HG02840 (cell line): ENCODE data around the gene EIF3J.
"Not testable (repeated sequence)": the region's sequence is repeated elsewhere in the genome, so short reads cannot be mapped to it uniquely, and the experiment has no call there.

Experiments used
- ATAC-seq: cut with Tn5 transposase; IDR thresholded peaks from one replicate; pipeline ENCODE4 v1.9.1; 2021; ENCODE audit warnings: mild to moderate bottlenecking, moderate library complexity, moderate number of reproducible peaks; ENCODE audit not compliant: unreplicated experiment, low FRiP score

The EIF3J gene

DNA sequence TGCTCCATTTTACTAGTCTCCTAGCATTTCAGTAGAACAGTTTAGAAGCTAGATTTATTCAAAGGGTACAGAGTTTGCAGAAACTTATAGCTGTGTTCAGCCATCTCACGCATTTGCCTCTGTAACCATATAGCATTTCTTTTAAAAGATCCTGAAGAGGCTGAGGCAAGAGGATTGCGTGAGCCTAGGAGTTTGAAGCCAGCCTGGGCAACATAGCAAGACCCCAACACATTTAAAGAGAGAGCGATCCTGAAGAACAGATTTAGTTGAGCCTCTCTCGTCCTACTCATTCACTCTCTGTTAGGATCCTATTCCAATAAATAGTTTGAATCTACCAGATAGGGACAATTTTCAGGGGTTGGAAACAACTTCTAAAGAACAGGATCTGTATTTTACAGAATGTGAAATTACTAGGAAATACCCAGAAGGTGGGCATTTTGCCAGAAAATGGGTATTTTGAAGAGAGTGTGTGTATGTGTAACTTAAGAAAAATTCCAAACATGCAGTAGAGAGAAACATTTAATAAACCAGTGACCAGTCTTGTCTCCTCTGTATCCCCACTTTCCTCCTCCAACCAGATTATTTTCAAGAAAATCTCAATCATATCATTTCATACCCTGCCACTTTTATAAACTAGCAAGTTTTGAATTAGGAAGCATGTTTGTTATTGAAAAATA lies 4.5 kb downstream of the EIF3J start:
- no peak for ATAC-seq

DNA sequence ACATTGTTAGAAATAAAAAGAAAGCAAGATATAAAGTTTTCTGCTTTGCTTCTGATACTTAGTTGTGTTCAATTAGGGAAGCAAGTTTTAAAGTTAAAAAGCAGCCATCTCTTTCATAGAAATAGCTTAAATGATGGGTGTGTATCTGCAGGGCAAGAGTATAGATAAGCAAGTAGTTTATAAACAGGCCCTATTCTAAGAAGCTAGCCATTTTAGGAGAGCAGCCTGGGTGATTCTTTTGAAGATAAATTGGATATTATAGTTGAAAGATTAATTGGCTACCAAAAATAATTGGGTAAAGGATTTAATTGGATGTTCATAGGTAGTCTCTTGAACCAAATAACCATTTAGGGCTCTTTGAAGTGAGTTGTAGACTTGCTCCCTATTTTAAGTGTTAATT lies 5.6 kb downstream of the EIF3J start:
- no peak for ATAC-seq

DNA sequence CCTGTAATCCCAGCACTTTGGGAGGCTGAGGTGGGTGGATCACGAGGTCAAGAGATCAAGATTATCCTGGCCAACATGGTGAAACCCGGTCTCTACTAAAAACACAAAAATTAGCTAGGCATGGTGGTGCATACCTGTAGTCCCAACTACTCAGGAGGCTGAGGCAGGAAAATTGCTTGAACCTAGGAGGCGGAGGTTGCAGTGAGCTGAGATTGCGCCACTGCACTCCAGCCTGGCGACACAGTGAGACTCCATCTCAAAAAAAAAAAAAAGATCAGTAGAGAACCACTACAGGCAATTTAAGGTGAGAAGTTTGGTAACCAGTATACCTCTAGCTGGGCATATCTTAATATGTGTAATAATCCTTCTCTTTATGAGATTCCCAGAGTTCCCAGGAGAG lies 7.8 kb downstream of the EIF3J start:
- ATAC-seq: not testable (repeated sequence)

DNA sequence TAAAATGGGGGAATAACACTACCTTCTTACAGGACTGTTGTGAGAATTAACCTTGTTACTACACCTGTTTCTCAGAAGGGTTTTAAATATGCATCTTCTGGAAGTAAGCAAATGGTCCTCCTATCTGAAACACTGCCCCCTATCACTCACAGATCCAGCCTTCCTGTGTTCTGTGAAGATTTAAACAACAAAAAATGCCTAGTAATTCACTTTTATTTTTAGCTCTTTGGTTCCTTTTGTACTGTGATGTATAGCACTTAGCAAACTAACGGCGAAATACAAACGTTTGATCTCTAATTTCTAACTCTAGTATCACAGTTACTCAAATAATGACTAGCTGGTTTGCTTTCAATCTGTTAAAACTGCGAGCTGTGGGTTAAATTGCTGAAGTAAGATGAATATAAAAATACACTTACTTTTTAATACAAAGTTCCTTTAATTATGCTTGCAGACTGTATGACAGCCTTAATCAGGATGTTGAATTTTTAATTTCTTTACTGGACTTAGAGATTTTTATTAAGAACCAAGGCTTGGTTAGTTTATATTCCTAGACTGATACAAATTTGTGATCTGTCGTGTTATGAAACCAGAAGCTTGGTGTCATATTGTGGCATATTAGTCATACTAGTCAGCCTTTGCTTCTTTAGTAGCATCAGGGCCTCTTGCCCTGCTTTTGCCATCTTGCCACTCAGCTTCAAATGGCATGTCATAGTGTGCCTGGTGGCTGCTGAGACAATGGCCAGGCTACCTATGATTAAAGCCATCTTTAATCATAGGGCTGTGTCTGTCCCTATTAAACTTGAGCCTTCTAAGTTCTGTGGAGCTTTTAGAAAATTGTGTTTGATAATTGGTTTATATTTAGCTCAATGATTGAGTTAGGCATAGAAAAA lies 9.2 kb downstream of the EIF3J start:
- no peak for ATAC-seq

DNA sequence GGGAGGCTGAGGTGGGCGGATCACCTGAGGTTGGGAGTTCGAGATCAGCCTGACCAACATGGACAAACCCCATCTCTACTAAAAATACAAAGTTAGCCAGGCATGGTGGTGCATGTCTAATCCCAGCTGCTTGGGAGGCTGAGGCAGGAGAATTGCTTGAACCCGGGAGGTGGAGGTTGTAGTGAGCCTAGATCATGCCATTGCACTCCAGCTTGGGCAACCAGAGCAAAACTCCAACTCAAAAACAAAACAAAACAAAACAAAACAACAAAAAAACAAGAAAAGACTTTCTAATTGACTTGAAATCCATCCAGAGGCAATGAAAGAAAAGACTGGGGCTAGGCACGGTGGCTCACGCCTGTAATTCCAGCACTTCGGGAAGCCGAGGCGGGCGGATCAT lies 12.2 kb downstream of the EIF3J start:
- not testable (repeated sequence) for ATAC-seq

DNA sequence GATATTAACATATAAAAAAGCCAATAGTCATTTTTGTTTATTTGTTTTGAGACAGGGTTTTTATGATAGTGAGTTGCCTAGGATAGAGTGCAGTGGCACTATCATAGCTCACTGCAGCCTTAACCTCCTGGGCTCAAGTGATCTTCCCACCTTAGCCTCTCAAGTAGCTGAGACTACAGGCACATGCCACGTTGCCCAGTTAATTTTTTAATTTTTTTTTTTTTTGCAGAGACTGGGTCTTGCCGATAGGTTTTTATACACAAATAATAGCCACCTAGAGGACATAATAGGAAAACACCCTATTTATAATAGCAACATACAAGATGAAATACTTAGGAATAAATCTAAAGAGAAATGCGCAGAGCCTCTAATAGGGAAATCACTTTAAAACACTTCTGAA lies 13.3 kb downstream of the EIF3J start:
- no peak for ATAC-seq

DNA sequence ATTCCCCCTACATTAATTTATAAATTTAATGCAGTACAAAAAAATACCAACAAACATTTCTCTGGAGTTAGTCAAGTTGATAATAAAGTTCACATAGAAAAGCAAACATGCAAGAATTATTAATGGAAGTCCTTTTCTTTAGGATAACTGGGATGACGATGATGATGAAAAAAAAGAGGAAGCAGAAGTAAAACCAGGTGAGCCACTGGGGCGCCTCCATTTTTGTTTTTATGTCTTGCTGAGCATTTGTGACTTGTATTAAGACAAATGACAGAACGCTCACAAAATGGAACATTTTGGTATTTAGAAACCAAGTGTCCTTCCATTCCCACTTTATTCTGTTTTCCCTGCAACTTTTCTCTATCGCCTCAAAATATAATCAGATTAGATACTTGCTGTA lies 13.8 kb downstream of the EIF3J start:
- no peak for ATAC-seq

DNA sequence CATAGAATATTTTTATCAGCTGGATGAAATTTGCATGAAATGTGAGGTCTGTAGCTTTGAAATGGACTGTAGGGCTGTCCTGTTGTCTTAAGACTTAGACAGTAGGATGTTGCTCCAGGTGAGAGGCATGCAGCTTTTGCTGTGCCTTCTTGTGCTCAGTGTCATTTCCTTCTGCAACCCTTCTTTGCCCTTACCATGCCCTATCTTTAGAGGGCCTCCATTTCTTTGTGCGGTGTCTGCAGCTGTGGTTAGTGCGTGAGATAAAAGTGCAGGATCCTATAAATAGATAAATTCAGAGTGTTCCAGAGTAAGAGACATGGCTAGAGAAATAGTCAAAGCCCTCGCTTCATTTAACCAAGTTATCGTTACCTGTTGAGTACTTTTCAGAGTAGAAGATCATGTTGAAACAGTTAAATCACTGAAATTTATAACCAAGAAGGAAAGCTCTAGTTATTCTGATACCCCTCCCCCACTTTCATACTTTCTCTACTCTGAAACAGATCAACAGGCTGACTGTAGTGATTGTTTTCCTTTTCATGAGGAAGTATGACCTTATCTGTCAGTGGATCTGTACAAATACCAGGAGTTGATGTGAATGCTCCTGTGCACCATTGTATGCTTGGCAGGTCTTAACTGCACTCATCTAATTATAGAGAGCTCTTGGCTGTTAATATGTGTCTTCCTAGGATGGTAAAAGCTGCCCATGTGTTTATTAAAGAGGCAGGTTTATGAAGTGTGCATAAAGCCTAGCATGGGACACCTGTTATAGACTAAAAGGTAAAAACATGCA lies 18.2 kb downstream of the EIF3J start:
- ATAC-seq: no peak

DNA sequence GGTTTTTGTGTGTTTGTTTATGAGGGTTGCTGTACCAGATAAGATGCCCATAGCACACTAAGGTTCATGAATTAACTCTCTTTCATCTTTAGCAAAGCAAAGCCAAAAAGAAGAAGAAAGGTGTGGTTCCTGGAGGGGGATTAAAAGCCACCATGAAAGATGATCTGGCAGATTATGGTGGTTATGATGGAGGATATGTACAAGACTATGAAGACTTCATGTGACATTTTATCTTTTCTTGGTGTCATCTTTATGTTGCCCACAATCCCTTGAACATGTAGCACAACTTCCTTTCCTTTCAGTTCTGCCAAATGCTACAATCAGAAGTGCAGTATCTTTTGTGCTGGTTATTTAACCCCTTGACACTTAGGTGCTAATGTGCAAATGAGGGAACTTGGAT lies 24.0 kb downstream of the EIF3J start:
- not testable (repeated sequence) for ATAC-seq

DNA sequence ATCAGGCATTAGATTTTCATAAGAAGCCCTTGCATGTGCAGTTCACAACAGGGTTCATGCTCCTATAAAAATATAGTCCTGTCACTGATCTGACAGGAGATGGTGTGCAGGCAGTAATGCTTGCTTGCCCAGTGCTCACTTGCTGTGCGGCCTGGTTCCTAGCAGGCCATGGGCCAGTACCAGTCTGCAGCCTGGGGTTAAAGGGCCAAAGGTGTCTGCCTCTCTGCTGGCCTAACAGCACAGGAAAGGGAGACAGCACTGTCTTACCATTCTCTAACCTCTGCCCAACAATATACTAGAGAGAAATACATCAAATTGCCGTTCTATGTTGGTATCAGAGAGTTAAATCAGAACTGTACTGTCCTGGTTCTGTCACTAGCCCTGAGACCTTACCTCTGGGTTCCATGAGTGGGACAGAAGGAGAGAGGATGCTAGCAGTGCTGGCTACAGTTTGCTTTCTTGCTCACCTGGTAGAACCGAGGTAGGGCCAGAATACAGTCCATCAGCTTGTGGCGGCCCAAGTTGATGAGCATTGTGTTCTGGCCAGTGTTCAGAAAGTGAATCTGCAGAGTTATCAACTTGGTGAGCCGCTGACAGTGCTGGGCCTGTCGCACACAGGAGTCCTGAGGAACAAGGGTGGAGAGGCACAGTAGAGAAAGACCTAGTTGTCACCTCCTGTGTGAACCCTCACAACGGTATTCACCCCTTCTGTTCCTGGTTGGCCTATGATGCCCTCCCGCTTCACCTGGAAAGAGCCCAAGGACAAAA lies 28.6 kb downstream of the EIF3J start:
- ATAC-seq: no peak

DNA sequence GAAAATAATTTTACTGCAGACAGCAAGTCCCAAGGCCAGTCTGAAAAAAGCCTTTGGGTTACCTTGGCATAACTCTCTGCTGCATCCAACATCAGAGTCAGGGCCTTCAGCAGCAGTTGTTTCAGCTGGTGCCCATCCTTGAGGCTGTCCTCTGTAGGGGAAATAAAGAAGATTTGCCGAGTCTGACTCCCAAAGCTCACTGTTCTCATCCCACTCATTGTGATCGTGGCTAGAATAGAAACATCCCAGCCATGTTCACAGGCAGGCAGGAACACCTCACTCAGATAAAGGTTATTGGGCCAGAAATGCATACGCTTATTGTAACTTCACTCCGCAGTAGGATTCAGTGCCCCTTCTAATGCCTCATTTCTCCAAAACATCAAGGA lies 29.2 kb downstream of the EIF3J start:
- no peak for ATAC-seq

DNA sequence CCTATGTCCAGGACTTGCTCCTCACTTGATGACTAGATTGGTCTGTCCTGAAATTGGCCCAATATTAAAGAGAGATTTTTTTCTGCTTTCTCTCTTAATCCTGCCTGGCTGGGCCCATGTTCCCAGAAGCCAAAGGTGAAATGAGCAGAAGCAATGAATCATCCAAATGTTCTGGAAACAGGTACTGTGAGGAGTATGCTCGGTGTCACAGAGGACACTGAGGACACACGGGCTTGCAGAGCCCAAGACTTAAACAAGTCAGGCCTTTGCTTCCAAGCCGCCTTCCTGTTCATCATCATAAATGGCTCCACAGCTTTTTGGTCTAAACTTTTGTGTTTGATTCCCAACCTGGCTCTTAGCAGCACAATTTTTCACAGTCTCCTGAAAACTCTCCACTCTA lies 31.4 kb downstream of the EIF3J start:
- ATAC-seq: no peak

DNA sequence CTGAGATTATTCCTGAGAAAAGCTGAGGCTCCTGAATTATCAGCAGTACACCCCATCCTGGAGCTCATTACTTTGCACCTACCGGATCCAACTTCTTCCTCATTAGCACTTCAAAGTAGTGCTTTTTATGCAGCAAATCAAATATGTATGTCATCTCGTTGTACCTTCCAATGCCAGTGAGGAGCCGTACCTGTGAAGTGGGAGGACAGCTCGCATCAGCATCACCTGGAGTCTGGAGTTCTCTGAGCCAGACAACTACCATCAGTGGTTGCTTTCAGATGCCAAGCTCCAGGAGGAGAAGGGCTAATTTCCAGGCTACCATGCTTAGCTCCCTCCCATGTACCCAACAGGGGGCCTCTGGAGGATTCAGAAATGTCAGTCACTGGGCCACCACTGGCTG lies 32.4 kb downstream of the EIF3J start:
- no peak for ATAC-seq

DNA sequence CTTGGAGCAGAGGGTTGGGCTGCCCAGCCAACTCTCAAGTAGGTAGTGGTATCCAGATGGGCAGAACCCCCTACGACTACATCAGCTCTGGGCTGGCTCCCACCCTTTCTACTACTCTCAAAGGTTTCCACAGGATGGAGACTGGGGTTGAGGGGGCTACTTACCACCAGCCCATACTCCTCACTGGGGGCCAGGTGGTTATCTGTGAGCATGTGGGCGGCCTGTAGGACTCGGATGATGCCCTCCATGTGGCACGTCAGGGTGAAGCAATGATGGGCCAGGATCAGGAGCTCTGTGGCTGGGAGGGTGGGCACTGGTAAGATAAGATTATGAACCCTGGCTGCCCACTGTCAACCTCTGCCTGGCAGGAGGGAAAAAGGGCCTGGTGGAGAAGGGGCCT lies 33.4 kb downstream of the EIF3J start:
- no peak for ATAC-seq

DNA sequence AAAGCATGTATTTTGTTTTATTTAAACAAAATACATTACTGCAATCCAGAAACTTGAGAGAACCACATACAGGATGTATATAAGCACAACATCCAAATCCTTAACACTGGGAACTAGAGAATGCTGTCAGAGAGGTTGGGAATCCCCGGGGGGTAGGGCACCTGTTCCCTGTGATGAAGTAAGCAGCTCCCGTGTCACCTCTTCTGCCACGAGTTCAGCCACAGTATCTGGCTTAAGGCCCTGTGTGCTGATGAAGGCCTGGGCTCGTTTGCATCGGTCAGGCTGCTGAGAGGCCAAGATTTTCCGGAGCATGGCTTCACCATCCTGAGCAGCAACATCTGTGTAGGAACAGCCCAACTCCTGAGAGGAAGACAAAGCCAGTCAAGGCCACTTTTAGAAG lies 36.4 kb downstream of the EIF3J start:
- no peak for ATAC-seq

DNA sequence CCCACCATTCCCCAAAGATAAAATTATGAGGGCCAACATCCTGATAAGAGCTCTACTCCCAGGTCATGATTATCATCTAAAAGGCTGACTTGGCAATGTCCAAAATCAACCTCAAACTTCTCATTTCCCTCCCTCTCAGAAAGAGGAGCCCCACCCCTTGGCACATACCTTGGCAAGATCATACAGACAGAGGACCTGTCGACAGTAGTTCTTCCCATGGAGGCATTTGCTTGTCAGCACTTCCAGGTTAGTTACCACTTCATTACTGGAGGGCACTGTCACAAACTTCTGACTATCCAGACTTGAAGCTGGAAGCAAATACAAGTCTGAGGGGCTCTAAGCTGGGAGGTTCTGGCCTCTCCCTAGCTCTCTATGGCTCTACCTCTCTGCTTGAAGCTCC lies 37.8 kb downstream of the EIF3J start:
- ATAC-seq: no peak

DNA sequence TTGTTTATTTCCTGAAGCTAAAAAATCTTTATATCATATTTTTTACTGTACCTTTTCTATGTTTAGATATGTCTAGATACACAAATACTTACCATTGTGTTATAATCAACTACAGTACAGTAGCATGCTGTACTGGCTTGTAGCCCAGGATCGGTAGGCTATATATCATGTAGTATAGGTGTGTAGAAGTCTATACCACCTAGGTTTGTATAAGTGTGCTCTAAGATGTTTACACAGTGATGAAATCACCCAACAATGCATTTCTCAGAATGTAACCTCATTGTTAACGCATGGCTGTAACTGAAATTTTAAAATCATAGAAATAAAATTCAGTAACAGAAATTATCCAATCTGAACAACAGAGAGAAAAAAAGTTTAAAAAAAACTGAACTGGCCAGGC lies 43.2 kb downstream of the EIF3J start:
- ATAC-seq: no peak

DNA sequence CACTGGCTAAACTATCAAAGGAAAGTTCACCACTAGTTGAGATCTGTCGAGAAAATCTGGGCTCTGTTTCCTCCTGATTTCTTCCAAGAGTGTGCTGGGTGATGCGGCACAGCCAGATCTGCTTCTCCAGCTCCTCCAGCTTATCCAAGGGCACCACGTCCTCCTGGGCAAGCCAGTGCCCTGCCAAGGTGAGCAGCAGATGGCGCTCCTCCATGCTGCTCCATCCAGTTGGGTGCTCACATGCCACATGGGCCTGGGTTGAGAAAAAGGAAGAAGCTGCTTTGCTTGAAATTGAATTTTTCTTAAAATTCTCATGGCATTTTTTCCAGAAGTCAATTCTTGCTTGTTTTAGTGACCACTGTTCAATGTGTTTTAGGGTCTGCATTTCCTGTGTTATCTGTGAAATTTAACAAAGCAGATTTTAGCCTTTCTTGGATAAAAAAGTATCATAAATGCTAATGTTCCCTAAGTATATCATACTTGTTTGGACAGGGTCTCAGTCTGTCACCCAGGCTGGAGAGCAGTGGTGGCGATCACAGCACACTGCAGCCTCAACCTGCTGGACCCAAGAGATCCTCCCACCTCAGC lies 47.3 kb downstream of the EIF3J start:
- ATAC-seq: no peak

DNA sequence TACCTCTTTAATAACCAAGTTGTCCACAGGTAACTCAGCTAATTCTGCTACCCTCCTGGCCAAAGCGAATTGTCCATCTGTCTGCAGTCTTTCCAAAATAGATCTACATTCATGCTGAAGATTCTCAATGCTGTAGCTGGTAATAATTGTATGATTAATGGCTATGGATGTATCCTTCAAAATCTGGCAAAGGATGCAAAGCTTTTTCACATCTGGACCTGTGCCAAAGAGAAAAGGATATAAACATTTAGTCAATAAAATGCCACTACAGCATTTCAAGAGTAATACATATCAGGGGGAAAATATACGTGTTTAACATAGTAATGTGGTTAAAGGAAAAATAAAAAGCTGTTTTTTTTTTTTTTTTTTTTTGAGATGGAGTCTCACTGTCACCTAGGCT lies 48.7 kb downstream of the EIF3J start:
- ATAC-seq: no peak

DNA sequence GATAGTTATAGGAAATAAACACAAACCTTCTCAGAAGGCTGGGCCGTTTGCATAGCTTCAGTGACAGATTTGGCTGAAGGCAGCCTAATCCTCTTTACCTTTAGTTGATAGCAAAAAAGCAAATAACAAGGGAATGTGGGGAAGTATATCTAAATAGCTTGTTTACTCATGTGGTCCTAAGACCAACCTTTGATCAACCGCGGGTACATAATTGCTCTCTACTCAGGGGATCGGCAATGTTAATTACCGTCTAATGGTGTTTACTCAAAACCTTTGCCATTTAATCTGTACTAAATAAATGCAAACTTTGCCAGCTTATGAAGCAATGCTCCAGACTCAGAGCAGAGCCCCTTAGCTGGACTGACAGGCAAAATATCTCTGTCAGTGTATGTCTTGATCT lies 51.6 kb downstream of the EIF3J start:
- no peak for ATAC-seq
